GM21529 (cell line): ENCODE data around the gene PTGIS.
"Not testable (repeated sequence)": the region's sequence is repeated elsewhere in the genome, so short reads cannot be mapped to it uniquely, and the experiment has no call there.

Source experiments
- ATAC-seq: cut with Tn5 transposase; IDR thresholded peaks from one replicate; pipeline ENCODE4 v1.9.1; 2021; ENCODE audit not compliant: unreplicated experiment

PTGIS gene

GRCh38 chr20:49579874-49580812 lies 12.2 kb upstream of the PTGIS start:
- no peak for ATAC-seq

DNA sequence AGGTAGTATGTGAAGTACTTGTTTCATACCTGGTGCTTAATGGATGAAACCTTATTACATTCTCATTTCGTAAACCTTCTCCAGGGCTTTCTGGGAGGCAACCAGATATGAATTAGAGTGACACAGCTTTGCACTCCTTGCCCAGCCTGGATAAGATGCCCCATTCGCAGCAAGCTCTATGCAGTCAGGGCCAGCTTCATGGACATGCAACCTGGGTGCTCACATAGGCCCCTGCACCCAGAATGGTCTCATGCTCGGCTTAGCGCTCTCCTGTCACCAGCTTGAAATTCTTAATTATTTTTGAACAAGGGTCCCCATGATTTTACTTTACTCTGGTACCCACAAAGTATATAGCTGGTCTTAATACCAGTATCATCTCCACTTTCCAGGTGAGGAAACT lies 11.3 kb upstream of the PTGIS start:
- no peak for ATAC-seq

- ATAC-seq, result no peak
Measured at GRCh38 chr20:49578436-49578835, 10.5 kb upstream of the PTGIS start.

DNA sequence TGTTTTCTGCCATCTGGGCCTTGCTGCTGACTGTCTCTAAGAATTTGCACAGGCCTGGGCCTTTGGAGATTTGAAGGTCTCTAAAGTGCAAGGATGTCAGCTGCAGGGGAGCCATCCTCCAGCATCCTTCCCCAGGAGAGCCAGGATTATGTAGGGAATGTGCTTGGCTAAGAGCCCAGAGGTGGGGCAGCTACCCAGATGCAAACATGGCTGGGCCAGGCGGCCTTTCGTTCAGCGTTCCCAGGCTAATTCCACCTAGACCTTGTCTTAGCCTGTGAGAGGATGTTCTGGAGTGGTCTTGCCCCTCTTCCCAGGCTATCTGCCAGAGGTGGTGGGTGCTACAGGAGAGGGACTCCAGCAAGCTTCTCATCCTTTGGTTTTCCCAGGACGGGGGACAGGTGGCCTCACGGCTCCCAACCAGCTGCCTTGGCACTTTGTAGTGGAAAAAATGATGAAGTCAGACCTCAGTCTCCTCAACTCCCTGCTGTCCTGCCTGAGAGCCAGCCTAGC lies 7.7 kb upstream of the PTGIS start:
- ATAC-seq, result no peak

DNA sequence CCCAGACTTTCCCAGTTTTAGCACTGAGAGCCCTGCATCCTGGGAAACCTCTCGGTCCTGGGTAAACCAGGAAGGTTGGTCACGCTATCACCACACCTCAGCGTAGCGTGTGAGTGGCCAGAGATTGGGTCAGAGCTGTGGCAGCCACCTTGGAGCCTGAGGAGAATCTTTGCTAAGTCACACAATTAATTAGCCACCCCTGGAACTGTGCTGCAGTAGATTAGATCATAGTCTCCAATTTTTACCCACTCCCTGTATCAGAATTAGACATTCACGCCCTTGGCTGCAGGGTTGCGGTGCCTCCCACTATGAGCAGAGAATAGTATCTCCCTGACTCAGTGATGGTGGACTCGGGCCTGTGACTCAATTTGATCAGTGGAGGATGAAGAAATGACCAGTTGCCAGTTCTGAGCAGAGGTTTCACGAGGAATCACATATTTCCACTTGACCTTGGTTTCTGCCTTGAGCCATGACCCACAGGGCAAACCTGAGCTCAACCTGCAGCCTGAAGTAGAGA lies 6.0 kb upstream of the PTGIS start:
- no peak for ATAC-seq

DNA sequence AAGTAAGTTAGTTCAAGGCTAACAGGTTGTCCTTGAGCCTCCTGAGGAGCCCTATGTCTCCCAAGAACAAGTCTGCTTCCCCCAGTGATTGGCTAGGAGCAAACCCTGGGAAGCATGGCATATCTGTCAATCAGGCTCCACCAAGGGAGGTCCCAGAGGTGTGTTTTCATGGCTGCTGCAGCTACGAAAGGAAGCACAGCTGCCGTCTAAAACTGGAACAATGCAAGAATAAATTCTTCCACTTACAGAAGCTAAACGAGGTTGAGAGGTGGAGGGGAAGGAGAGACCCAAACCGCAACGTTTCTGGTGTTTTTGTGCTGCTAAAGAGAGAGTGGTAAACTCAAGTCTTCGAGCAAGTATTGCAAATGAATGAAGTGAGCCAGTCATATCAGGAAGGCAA lies 4.9 kb upstream of the PTGIS start:
- no peak for ATAC-seq

DNA sequence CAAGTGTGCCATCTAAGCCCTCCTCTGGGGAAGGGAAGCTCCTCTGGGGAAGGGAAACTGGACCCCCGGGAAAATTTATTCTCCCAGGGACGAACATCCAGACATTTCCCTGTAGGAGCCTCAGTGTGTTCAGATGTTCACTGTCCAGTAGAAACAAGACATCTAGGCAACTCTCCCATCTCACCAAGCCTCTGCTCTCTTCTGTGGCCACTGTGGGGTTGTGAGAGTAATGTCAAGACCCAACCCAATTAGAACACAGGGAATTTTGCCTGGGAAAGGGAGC lies 3.6 kb upstream of the PTGIS start:
- ATAC-seq, result no peak

DNA sequence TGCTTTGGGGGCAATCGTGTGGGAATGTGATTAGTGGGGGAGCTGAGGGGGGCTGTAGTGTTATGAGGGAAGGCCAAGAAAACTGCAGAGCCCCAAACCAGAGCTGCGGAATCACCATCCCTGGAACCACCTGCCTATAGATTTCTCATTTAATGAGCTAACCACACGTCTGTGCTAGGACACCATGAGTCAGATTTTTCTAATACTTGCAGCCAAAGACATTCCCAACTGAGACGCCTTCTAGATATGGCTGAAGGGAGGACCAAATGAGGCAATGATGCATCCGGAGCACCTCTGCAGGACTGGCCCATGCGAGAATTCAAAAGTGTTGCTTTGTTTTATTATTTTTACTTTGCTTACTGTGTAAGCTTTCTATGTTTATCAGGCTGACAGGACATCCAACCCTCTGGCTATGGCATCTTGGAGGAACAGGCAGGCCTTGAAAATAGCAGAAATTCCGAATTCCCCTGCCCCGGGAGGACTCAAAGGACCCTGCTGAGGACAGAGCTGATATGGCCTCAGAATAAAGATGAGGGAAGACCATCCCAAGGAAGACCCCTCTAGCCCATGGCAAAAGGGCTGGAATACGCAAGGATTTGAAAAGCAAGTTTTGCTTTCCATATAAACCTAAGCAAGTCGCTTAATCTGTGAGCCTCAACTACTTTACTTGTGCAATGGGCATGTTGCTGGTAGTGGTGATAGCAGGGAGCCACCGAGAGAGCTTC lies 3.1 kb upstream of the PTGIS start:
- ATAC-seq, result no peak

DNA sequence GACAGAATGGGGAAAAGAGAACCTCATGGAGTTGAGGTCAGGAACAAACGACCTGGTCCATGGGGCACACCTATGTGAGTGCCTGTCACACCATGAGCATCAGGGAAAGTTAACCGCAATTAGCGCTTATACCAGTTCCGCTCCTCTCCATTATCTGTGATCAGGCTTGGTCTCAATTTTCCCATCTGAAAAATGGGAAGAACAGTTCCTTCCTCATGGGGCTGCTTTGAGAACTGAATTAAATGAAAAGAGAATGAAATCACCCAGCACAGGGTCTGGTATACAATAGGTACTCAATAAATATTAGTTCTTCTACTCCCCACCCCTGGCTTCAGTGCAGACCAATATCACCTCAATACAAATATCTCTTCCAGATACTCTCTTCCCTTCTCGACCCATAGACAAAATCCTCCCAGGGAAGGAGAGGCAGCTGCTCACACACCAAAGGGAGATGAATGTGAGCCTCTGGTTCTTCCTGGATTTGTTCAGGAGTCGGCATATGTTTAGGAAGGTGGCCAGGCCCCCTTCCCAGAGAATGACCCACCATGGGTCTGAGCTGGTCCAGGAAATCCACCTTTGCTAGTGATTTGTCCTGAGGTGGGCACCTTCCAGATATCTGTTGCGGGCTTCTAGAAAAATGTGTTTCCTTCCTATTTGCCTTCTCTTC lies 2.4 kb upstream of the PTGIS start:
- no peak for ATAC-seq

GRCh38 chr20:49569411-49570115 lies 1.6 kb upstream of the PTGIS start:
- no peak for ATAC-seq

DNA sequence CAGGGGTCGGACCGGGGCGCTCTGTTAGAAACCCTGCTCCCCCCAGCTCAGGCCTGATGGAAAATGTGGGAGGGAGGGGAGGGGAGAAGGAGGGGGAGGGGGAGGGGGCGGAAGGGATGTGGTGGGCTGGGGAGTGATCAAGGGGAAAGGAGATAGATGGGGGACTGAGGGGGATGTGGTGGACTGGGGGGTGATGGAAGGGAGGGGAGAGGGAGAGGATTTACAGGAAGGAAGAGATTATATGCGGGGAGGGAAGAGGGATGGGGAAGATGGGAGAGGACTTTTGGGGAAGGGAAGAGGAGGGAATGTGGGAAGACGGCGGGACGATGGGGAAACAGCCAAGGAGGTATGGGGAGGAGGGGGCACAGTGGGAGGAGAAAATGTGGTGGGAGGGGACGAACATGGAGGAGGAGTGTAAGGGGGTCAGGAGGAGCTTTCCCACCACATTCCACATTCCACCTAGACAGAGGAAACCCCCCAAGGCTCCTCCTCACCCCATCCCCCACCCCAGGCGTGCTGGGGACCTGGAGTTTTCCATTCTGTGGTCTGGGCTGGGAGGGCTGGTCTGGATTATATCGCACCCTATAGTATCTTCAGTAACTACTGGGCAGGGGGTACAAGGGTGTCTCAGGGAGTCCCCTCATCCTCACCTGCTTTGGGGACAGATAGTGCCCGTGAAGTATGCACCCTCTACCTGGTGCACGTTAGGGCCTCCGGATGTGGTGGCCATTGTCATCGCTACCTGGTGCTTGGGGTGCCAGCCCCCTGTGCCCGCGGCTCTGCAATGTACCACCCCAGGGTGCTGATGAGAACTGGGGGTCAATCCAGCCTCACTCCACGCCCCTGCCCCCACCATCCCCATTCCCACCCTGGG lies 578 bp upstream of the PTGIS start:
- no peak for ATAC-seq

GRCh38 chr20:49566401-49567364 lies 1.3 kb downstream of the PTGIS start:
- ATAC-seq, result no peak

DNA sequence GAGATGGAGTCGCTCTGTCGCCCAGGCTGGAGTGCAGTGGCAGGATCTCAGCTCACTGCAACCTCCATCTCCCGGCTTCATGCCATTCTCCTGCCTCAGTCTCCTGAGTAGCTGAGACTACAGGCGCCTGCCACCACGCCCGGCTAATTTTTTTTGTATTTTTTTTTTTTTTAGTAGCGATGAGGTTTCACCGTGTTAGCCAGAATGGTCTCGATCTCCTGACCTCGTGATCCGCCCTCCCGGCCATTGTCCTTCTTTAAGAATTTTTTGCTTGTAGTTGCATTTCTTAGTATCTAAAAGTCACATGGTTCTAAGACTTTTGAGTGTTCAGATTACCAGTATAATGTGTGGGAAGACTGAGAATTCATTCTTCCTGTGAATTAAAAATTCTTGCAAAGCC lies 2.9 kb downstream of the PTGIS start:
- ATAC-seq, result not testable (repeated sequence)

GRCh38 chr20:49563015-49563980 lies 4.6 kb downstream of the PTGIS start:
- ATAC-seq, result no peak

- no peak for ATAC-seq
Measured at GRCh38 chr20:49562311-49563014, 5.5 kb downstream of the PTGIS start.

- no peak for ATAC-seq
Measured at GRCh38 chr20:49561806-49562205, 6.1 kb downstream of the PTGIS start.

- ATAC-seq, result no peak
Measured at GRCh38 chr20:49561256-49561655, 6.7 kb downstream of the PTGIS start.
